NCI-H510A (cell line): ENCODE data around the gene PTP4A2.

Experiments
- DNase-seq: peaks from one replicate; lab custom pipeline; 2025; lab: John Stamatoyannopoulos, UW

Gene PTP4A2

GRCh38 chr1:31938184-31938975, at the start of gene PTP4A2:
TSS of gene PTP4A2 (minus strand) at chr1:31938368. CDS start at chr1:31919065, 19,303 bp downstream.
- peak; percentile 83 for DNase-seq

- no peak for DNase-seq
Measured at GRCh38 chr1:31987135-31987619, 49.0 kb upstream of the PTP4A2 start.

GRCh38 chr1:31985430-31985829, 47.3 kb upstream of the PTP4A2 start:
- no peak for DNase-seq

GRCh38 chr1:31984419-31985347, 46.5 kb upstream of the PTP4A2 start:
- DNase-seq = no peak

GRCh38 chr1:31981972-31982371, 43.8 kb upstream of the PTP4A2 start:
- no peak for DNase-seq

GRCh38 chr1:31981456-31981839, 43.3 kb upstream of the PTP4A2 start:
- no peak for DNase-seq

- no peak for DNase-seq
Measured at GRCh38 chr1:31980835-31981455, 42.8 kb upstream of the PTP4A2 start.

GRCh38 chr1:31978843-31979400, 40.8 kb upstream of the PTP4A2 start:
- DNase-seq = no peak

- no peak for DNase-seq
Measured at GRCh38 chr1:31977385-31978131, 39.4 kb upstream of the PTP4A2 start.

GRCh38 chr1:31976401-31976800, 38.2 kb upstream of the PTP4A2 start:
- no peak for DNase-seq

GRCh38 chr1:31970873-31971272, 32.7 kb upstream of the PTP4A2 start:
- DNase-seq = no peak

GRCh38 chr1:31961536-31961935, 23.4 kb upstream of the PTP4A2 start:
- no peak for DNase-seq

GRCh38 chr1:31959521-31960340, 21.6 kb upstream of the PTP4A2 start:
- no peak for DNase-seq

GRCh38 chr1:31957701-31958674, 19.8 kb upstream of the PTP4A2 start:
- no peak for DNase-seq

- DNase-seq = no peak
Measured at GRCh38 chr1:31955917-31956736, 18.0 kb upstream of the PTP4A2 start.

- no peak for DNase-seq
Measured at GRCh38 chr1:31954607-31955283, 16.6 kb upstream of the PTP4A2 start.

- no peak for DNase-seq
Measured at GRCh38 chr1:31952825-31953220, 14.7 kb upstream of the PTP4A2 start.

GRCh38 chr1:31951276-31951675, 13.1 kb upstream of the PTP4A2 start:
- no peak for DNase-seq
